K562 treated with DMSO at 1 percent for 48 hours (cell line): ENCODE data around the gene DSG3. TPM values are rescaled to one million over a fixed set of nuclear protein-coding genes. Genes with fewer than 3 reads are reported as not detected.

Source experiments
- total RNA-seq: library from RNA; unstranded; fragments of 300-600 nt; gene quantifications from 2 replicates; pipeline ENCODE4 v1.2.3, GENCODE V29; 2022; ENCODE audit warnings: low replicate concordance; ENCODE audit errors: extremely low read depth

The DSG3 gene, protein sequence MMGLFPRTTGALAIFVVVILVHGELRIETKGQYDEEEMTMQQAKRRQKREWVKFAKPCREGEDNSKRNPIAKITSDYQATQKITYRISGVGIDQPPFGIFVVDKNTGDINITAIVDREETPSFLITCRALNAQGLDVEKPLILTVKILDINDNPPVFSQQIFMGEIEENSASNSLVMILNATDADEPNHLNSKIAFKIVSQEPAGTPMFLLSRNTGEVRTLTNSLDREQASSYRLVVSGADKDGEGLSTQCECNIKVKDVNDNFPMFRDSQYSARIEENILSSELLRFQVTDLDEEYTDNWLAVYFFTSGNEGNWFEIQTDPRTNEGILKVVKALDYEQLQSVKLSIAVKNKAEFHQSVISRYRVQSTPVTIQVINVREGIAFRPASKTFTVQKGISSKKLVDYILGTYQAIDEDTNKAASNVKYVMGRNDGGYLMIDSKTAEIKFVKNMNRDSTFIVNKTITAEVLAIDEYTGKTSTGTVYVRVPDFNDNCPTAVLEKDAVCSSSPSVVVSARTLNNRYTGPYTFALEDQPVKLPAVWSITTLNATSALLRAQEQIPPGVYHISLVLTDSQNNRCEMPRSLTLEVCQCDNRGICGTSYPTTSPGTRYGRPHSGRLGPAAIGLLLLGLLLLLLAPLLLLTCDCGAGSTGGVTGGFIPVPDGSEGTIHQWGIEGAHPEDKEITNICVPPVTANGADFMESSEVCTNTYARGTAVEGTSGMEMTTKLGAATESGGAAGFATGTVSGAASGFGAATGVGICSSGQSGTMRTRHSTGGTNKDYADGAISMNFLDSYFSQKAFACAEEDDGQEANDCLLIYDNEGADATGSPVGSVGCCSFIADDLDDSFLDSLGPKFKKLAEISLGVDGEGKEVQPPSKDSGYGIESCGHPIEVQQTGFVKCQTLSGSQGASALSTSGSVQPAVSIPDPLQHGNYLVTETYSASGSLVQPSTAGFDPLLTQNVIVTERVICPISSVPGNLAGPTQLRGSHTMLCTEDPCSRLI
- total RNA-seq, result not detected in 2 replicates

GRCh38 chr18:31447530-31448191 lies at the start of gene DSG3:
Gene DSG3 (plus strand): TSS chr18:31447741. CDS start chr18:31447878, 137 bp downstream.

GRCh38 chr18:31497836-31498573 lies 50.5 kb downstream of the DSG3 start, which contains the start of gene DSG2:
Gene DSG2 (plus strand): TSS chr18:31498177. CDS start chr18:31498252, 75 bp downstream.

Other genes starting within 250 kb of the DSG3 start
- gene DSG1, start 129.6 kb upstream of the DSG3 start, total RNA-seq, result not detected in 2 replicates
- gene DSG4, start 71.0 kb upstream of the DSG3 start, total RNA-seq, result not detected in 2 replicates
- not detected in 2 replicates for gene DSG2, start 50.4 kb downstream of the DSG3 start, total RNA-seq
- gene TTR, start 144.1 kb downstream of the DSG3 start, total RNA-seq, result not detected in 2 replicates
- gene B4GALT6, start 236.8 kb downstream of the DSG3 start, total RNA-seq, result not detected in 2 replicates